Panc1 (cell line): Measurements from ENCODE around the gene YIPF1. TPM values are rescaled to one million over a fixed set of nuclear protein-coding genes. Genes with fewer than 3 reads are reported as not detected.

ENCODE experiments used
- ATAC-seq: fragments of 200-7000 bp; cut with Tn5 transposase; 2 replicates; pipeline ENCODE4 v1.9.1; 2020; ENCODE audit warnings: mild to moderate bottlenecking, moderate library complexity
- BruUV-seq: library from RNA; stranded (reverse); fragments of 400-500 nt; replicated peaks from 2 replicates; lab custom pipeline; 2021; lab: Mats Ljungman, UMichigan
- CTCF ChIA-PET: fragments of 300-600 bp; sonication (Branson Sonifier 250); formaldehyde crosslinking; loops from one replicate; lab custom pipeline; 2022; ENCODE audit warnings: antibody characterized with exemption; lab: Charles Lee
- POLR2A ChIA-PET: fragments of 300-600 bp; sonication (Branson Sonifier 250); formaldehyde crosslinking; loops from one replicate; lab custom pipeline; 2022; ENCODE audit warnings: antibody characterized with exemption; lab: Charles Lee
- DNase-seq: peaks from one replicate; pipeline ENCODE4 v3.0.0-alpha.2; 2010; ENCODE audit warnings: low read depth, low spot score
- H3K27ac ChIP-seq: 2 replicates; pipeline ENCODE4 v1.5.1; 2011; ENCODE audit warnings: mild to moderate bottlenecking, low read length, inconsistent platforms
- H3K27me3 ChIP-seq: fragments of 200-500 bp; sonication (Bioruptor generic); 2 replicates; pipeline ENCODE4 v1.6.0; 2014; ENCODE audit warnings: low read length, inconsistent platforms; ENCODE audit not compliant: control insufficient read depth, insufficient read depth
- H3K36me3 ChIP-seq: fragments of 200-500 bp; sonication (Bioruptor generic); 2 replicates; pipeline ENCODE4 v1.5.1; 2014; ENCODE audit warnings: inconsistent platforms, mild to moderate bottlenecking, low read length, moderate library complexity; ENCODE audit not compliant: control insufficient read depth, insufficient read depth
- H3K4me1 ChIP-seq: 2 replicates; pipeline ENCODE4 v1.5.1; 2011; ENCODE audit warnings: inconsistent platforms, mild to moderate bottlenecking, low read length, moderate library complexity; ENCODE audit not compliant: control insufficient read depth, insufficient read depth
- H3K4me3 ChIP-seq, 2 experiments: 2 replicates each; pipeline ENCODE4 v1.5.1; 2011 to 2012; ENCODE audit warnings: low read depth in 2 of 2, low read length in 2 of 2, mild to moderate bottlenecking in 2 of 2, inconsistent platforms in 1 of 2, moderate library complexity in 1 of 2
- H3K9me3 ChIP-seq: fragments of 200-500 bp; sonication (Bioruptor generic); 2 replicates; pipeline ENCODE4 v1.5.1; 2014; ENCODE audit warnings: low read depth, mild to moderate bottlenecking, inconsistent platforms, low read length, moderate library complexity; ENCODE audit not compliant: control insufficient read depth, insufficient read depth
- CTCF ChIP-seq: fragments of 450-650 bp; IDR thresholded peaks from 2 replicates; pipeline ENCODE4 v1.5.1; 2017; ENCODE audit warnings: mild to moderate bottlenecking
- POLR2AphosphoS5 ChIP-seq: IDR thresholded peaks from 2 replicates; pipeline ENCODE4 v1.6.1; 2012; ENCODE audit warnings: mild to moderate bottlenecking, low read depth, low read length, moderate library complexity
- SIN3A ChIP-seq: IDR thresholded peaks from 2 replicates; pipeline ENCODE4 v1.6.1; 2012; ENCODE audit warnings: low read depth, mild to moderate bottlenecking, low read length, moderate library complexity, borderline replicate concordance; ENCODE audit not compliant: insufficient read depth
- TCF7L2 ChIP-seq: IDR thresholded peaks from 2 replicates; pipeline ENCODE4 v1.6.1; 2011; ENCODE audit warnings: mild to moderate bottlenecking, low read depth, low read length, inconsistent platforms
- in situ Hi-C: cut with HindIII; loops from 2 replicates; pipeline ENCODE4 v1.10.0; 2016; ENCODE audit warnings: low sequenced_read_pairs, low pct_unique_long_range_greater_than_20kb
- intact Hi-C: fragments of 100-400 bp; cut with micrococcal nuclease; formaldehyde crosslinking; loops from one replicate; pipeline ENCODE4 v1.10.0; 2022; ENCODE audit not compliant: unreplicated experiment
- total RNA-seq: library from RNA; stranded (reverse); gene quantifications from one replicate; pipeline ENCODE4 v1.2.1, GENCODE V29; 2021; ENCODE audit not compliant: unreplicated experiment
- TF ChIP-seq, protein P1 (sequence below), 2 experiments: IDR thresholded peaks; 2 replicates each; pipeline ENCODE4 v1.6.1; 2011 to 2012; ENCODE audit warnings: low read depth in 2 of 2, control low read depth in 1 of 2, low read length in 1 of 2, mild to moderate bottlenecking in 1 of 2, moderate library complexity in 1 of 2; ENCODE audit not compliant: insufficient read depth in 1 of 2

Gene YIPF1
- total RNA-seq, 1 experiment from 2014 or later, result 21.4 TPM

DNA sequence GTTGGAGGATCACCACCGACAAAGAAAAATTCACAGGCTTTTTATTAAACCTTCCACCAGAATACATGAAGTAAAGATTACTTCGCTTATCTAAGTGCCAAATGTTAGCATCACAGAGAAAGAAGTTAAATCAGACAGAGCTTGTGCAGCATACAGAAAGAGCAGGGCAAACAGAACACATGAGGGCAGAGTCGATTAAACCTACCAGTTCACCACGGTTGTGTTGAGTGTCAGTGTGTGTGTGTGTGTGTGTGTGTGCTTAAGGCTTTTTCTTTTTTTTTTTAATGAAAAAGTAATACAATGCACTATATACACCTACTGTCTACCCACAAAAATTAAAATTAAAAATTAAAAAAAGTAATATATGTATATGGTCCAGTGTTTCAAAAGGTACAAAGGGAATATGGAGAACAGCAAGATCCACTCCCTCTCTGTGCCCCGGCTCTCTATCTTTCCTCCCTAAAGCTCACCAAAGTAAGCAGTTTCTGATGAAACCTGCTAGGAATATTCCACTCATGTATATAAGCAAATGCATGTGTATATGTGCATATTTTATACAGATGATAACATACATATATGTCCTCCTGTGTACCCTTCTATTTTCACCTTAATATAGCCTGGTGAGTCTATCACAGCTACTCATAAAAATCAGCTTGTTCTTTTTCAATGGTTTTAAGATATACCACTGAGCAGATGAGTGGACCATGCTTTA is 17.7 kb downstream of the YIPF1 start:
- no peak for TF ChIP-seq CTCF
- no peak for TF ChIP-seq TCF7L2
- TF ChIP-seq, protein P1, sequence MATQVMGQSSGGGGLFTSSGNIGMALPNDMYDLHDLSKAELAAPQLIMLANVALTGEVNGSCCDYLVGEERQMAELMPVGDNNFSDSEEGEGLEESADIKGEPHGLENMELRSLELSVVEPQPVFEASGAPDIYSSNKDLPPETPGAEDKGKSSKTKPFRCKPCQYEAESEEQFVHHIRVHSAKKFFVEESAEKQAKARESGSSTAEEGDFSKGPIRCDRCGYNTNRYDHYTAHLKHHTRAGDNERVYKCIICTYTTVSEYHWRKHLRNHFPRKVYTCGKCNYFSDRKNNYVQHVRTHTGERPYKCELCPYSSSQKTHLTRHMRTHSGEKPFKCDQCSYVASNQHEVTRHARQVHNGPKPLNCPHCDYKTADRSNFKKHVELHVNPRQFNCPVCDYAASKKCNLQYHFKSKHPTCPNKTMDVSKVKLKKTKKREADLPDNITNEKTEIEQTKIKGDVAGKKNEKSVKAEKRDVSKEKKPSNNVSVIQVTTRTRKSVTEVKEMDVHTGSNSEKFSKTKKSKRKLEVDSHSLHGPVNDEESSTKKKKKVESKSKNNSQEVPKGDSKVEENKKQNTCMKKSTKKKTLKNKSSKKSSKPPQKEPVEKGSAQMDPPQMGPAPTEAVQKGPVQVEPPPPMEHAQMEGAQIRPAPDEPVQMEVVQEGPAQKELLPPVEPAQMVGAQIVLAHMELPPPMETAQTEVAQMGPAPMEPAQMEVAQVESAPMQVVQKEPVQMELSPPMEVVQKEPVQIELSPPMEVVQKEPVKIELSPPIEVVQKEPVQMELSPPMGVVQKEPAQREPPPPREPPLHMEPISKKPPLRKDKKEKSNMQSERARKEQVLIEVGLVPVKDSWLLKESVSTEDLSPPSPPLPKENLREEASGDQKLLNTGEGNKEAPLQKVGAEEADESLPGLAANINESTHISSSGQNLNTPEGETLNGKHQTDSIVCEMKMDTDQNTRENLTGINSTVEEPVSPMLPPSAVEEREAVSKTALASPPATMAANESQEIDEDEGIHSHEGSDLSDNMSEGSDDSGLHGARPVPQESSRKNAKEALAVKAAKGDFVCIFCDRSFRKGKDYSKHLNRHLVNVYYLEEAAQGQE (IDR thresholded peaks at IDR 0.05; ENCODE audit: insufficient read depth in 1 of 2, low read depth in 2 of 2, low read length in 1 of 2), result no peak
- no peak for TF ChIP-seq POLR2AphosphoS5
- no peak for TF ChIP-seq SIN3A
- ATAC-seq (no peak), DNase-seq (no peak)
- H3K4me1 ChIP-seq, result no peaks in the 10 kb centered on the region
- no peak overlapping the region for H3K4me3 ChIP-seq
- POLR2A ChIA-PET, result interaction anchor here (0.7 kb wide), 1 partner anchor 19 kb away, joined by 5 read pairs; no protein-coding TSS in a partner anchor
- no peak overlapping the region for H3K27ac ChIP-seq
- BruUV-seq, result no TSS peak
- no peaks in the 10 kb centered on the region for H3K27me3 ChIP-seq
- CTCF ChIA-PET, result interaction anchor here (0.9 kb wide), 1 partner anchor 8 kb away, joined by 5 read pairs; no protein-coding TSS in a partner anchor
- in situ Hi-C loops (no loop called here), intact Hi-C loops (no loop called here)
- H3K36me3 ChIP-seq, result peaks cover 6% of the 10 kb centered on the region
- H3K9me3 ChIP-seq, result no peaks in the 10 kb centered on the region

DNA sequence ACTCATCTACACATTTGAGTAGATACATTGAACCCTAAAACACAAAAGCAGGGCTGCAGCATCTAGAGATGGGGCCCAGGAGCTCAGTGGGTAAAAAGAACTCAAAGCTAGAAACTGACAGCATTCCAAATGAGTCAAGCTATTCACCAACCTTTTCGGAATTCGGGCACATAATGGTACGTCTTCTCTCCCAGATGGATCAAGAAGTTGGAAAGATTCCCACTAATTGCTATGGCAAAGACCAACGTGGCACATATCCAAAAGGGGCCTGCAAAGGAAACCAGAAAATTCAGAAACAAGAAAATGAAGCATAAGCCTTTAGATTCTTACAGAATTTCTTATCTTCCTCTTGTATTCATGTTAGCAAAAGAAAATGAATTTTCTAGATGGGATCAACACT is 18.4 kb downstream of the YIPF1 start:
- ATAC-seq, result no peak
- H3K27ac ChIP-seq, result no peak overlapping the region
- H3K36me3 ChIP-seq, result peaks cover 2% of the 10 kb centered on the region; the same call in 1 of the 2 replicates
- H3K9me3 ChIP-seq, result no peaks in the 10 kb centered on the region
- no peak overlapping the region for H3K4me3 ChIP-seq
- H3K27me3 ChIP-seq, result no peaks in the 10 kb centered on the region
- no peak for DNase-seq
- POLR2A ChIA-PET, result interaction anchor here (0.7 kb wide), 1 partner anchor 20 kb away, joined by 5 read pairs; no protein-coding TSS in a partner anchor
- in situ Hi-C loops, result no loop called here
- H3K4me1 ChIP-seq, result no peaks in the 10 kb centered on the region
- intact Hi-C loops, result no loop called here
- TF ChIP-seq CTCF (no peak), TCF7L2 (no peak), POLR2AphosphoS5 (no peak), SIN3A (no peak)
- TF ChIP-seq, protein P1 (IDR thresholded peaks at IDR 0.05; ENCODE audit: insufficient read depth in 1 of 2, low read depth in 2 of 2, low read length in 1 of 2), result no peak
- CTCF ChIA-PET, result interaction anchor here (0.9 to 1.7 kb wide), 2 partner anchors 7 to 10 kb away, joined by 4 to 5 read pairs; no protein-coding TSS in a partner anchor
- no TSS peak for BruUV-seq
